Esophagus muscularis mucosa (tissue), 4 donors: ENCODE data around the gene ECD. TPM values are rescaled to one million over a fixed set of nuclear protein-coding genes. Genes with fewer than 3 reads are reported as not detected.
A peak's percentile ranks its signal among the peaks of the same experiment; 100 is the strongest.

Source experiments
- DNase-seq: peaks from one replicate; pipeline ENCODE4 v3.0.0-alpha.2; 2017; ENCODE audit errors: extremely low spot score
- H3K27ac ChIP-seq, 4 donors: fragments of 200-600 bp; sonication (generic); replicated peaks in 1 of 4; 1 replicate in 3 of 4; 2 replicates in 1 of 4; pipeline ENCODE4 v1.5.1; 2016 to 2019; ENCODE audit warnings: mild to moderate bottlenecking in 1 of 4
- H3K27me3 ChIP-seq, 4 donors: fragments of 200-600 bp; sonication (generic); one replicate each; pipeline versions ENCODE4 v1.5.1 to v1.6.0; 2016 to 2019
- H3K36me3 ChIP-seq, 4 donors: fragments of 200-600 bp; sonication (generic); one replicate each; pipeline ENCODE4 v1.5.1; 2016 to 2019
- H3K4me1 ChIP-seq, 4 donors: fragments of 200-600 bp; sonication (generic); one replicate each; pipeline ENCODE4 v1.5.1; 2016 to 2019
- H3K4me3 ChIP-seq, 4 donors: fragments of 200-600 bp; sonication (generic); 1 replicate in 2 of 4; 2 replicates in 2 of 4; pipeline ENCODE4 v1.5.1; 2016 to 2019; ENCODE audit warnings: mild to moderate bottlenecking in 4 of 4, moderate library complexity in 1 of 4
- H3K9me3 ChIP-seq, 4 donors: fragments of 200-600 bp; sonication (generic); 1 replicate in 3 of 4; 2 replicates in 1 of 4; pipeline ENCODE4 v1.5.1; 2016 to 2019
- EP300 ChIP-seq: sonication (generic); formaldehyde crosslinking; IDR thresholded peaks from one replicate; pipeline ENCODE4 v1.6.1; 2017; ENCODE audit warnings: antibody characterized with exemption
- POLR2A ChIP-seq: fragments of 450-650 bp; IDR thresholded peaks from one replicate; pipeline ENCODE4 v1.6.1; 2017; ENCODE audit warnings: antibody characterized with exemption, moderate library complexity, mild to moderate bottlenecking, low read depth
- POLR2AphosphoS5 ChIP-seq, 2 donors: sonication (generic); formaldehyde crosslinking; IDR thresholded peaks; one replicate each; pipeline ENCODE4 v1.6.1; 2017; ENCODE audit warnings: antibody characterized with exemption in 2 of 2
- WGBS: methylation state at CpG from one replicate; pipeline ENCODE4 v1.1.5; 2018; 5-methylcytosine and 5-hydroxymethylcytosine counted together
- intact Hi-C: fragments of 100-400 bp; cut with DNase I; formaldehyde crosslinking; loops from one replicate; pipeline ENCODE4 v1.15.1; 2023
- total RNA-seq, 4 donors: library from RNA; depleted of rRNA; stranded (reverse); fragments of >200 nt; gene quantifications; one replicate each; pipeline versions ENCODE4 v1.1.0 to v1.2.1, GENCODE V29; 2016
- TF ChIP-seq, protein P1 (sequence below), 3 experiments: fragments of 200-600 bp in 2 of 3; fragments of 450-650 bp in 1 of 3; sonication (generic) in 2 of 3; IDR thresholded peaks; one replicate each; pipeline ENCODE4 v1.5.1; 2017 to 2019; ENCODE audit warnings: antibody characterized with exemption in 3 of 3, mild to moderate bottlenecking in 2 of 3, moderate library complexity in 1 of 3

ECD gene
- total RNA-seq, result 10 to 100 TPM; 22.7 to 30.3 (median 25.5) TPM

DNA sequence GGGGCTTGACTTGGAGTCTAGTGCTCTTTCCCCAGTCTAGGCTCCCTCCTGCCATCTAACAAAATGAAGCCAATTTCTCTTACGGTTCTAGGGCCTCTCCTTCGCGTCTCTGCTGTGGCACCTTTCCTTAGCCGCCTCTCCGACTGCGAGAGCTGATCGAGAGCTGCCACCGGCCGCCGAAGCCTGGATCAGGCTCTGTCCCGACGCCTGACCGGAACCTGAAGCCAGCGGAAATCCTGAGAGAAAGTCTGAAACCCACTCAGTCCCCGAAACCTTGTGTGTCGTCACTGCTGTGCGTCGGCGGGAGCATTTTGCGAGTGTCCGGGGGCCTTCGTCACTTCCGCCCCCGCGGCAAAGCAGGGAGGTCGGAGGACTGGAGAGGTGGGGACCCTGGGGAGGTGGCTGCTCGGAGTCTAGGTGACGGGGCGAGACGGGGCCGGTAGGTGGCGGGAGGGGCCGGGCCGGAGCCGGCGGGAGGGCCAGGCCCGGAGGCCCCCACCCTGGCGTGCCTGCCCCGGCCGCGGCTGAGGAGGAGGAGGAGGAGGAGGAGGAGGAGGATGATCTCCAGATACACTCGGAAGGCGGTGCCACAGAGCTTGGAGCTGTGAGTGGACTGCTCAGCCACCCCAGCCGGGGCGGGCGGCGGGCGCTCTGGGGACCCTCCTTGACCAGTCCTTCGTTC lies at the start of gene ECD, which contains the start of gene FAM149B1:
Gene ECD, minus strand, starts transcription at position 226 of the 682 bp plus-strand sequence. CDS start 4,071 bp downstream, outside the sequence.
Gene FAM149B1, plus strand, starts transcription at position 337 of the 682 bp plus-strand sequence. Its CDS starts 221 bp downstream, at position 558.
- Histone ChIP-seq H3K4me1 (peaks cover 25 to 52% (median 47%) of the 10 kb centered on the region in 4 donors), H3K36me3 (peaks cover 0 to 10% (median 8%) of the 10 kb centered on the region in 4 donors), H3K9me3 (no peaks in the 10 kb centered on the region), H3K4me3 (peak within 1 kb of the TSS; percentile 67 to 89 (median 80)), H3K27me3 (no peaks in the 10 kb centered on the region), H3K27ac (peak within 1 kb of the TSS; percentile 91 to 98 (median 94))
- intact Hi-C loops, result no loop called here
- under 1% methylated on average over 27 of the region's 49 CpGs for WGBS
- TF ChIP-seq EP300 (no peak), POLR2A (peak; percentile 93), POLR2AphosphoS5 (IDR thresholded peaks at IDR 0.05) (peak; percentile 99 to 100)
- TF ChIP-seq, protein P1, sequence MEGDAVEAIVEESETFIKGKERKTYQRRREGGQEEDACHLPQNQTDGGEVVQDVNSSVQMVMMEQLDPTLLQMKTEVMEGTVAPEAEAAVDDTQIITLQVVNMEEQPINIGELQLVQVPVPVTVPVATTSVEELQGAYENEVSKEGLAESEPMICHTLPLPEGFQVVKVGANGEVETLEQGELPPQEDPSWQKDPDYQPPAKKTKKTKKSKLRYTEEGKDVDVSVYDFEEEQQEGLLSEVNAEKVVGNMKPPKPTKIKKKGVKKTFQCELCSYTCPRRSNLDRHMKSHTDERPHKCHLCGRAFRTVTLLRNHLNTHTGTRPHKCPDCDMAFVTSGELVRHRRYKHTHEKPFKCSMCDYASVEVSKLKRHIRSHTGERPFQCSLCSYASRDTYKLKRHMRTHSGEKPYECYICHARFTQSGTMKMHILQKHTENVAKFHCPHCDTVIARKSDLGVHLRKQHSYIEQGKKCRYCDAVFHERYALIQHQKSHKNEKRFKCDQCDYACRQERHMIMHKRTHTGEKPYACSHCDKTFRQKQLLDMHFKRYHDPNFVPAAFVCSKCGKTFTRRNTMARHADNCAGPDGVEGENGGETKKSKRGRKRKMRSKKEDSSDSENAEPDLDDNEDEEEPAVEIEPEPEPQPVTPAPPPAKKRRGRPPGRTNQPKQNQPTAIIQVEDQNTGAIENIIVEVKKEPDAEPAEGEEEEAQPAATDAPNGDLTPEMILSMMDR (IDR thresholded peaks at IDR 0.05), result peak; percentile 11 to 54 (median 19)
- peak; percentile 99 for DNase-seq

GRCh38 chr10:73215749-73216148 lies 47.9 kb upstream of the ECD start:
- intact Hi-C loops, result no loop called here
- no peak overlapping the region for H3K27ac ChIP-seq
- peaks cover 7 to 45% (median 21%) of the 10 kb centered on the region in 4 donors for H3K36me3 ChIP-seq
- 100% methylated on average over 1 of the region's 1 CpG for WGBS
- no peak for DNase-seq
- H3K4me3 ChIP-seq, result no peak overlapping the region
- TF ChIP-seq EP300 (no peak), POLR2AphosphoS5 (IDR thresholded peaks at IDR 0.05) (no peak), POLR2A (no peak)
- TF ChIP-seq, protein P1 (IDR thresholded peaks at IDR 0.05), result no peak
- H3K27me3 ChIP-seq, result no peaks in the 10 kb centered on the region
- H3K9me3 ChIP-seq, result no peaks in the 10 kb centered on the region
- peaks cover 0 to 10% (median 6%) of the 10 kb centered on the region in 4 donors for H3K4me1 ChIP-seq

- Histone ChIP-seq H3K36me3 (peaks cover under 1 to 40% (median 17%) of the 10 kb centered on the region in 4 donors), H3K4me3 (no peak overlapping the region), H3K4me1 (peaks cover 0 to 10% (median 6%) of the 10 kb centered on the region in 4 donors), H3K9me3 (no peaks in the 10 kb centered on the region), H3K27ac (no peak overlapping the region), H3K27me3 (no peaks in the 10 kb centered on the region)
- WGBS, result 96% methylated on average over 4 of the region's 4 CpGs
- no peak for DNase-seq
- intact Hi-C loops, result no loop called here
- TF ChIP-seq POLR2A (no peak), POLR2AphosphoS5 (IDR thresholded peaks at IDR 0.05) (no peak), EP300 (no peak)
- TF ChIP-seq, protein P1 (IDR thresholded peaks at IDR 0.05), result no peak
These were observed 43.5 kb upstream of the ECD start for GRCh38 chr10:73211106-73211811.

DNA sequence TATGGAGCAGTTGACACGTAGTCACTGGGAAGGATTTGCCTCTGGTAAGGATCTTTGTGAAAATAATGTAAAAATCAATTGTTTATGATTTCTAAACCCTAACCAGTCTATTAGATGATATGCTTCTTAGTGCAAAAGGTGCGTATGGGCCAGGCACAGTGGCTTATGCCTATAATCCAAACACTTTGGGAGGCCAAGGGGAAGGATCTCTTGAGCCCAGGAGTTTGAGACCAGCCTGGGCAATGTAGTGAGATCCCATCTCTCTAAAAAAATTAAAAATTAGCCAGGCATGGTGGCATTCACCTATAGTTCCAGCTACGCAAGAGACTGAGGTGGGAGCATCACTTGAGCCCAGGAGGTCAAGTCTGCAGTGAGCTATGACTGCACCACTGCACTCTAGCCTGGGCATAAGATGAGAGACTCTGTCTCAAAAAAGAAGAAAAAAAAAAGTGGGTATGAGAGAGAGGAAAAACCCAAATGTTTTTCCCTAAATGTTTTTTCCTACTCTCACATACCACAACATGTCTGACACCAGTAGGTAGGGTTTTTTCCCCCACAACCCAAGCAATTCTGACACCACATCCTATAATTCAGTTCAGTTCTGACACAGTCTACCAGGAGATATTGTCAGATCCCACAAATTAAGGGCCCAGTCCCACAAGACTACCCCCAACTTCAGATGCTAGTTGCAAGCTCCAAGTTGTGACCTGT lies 42.7 kb upstream of the ECD start:
- Histone ChIP-seq H3K27me3 (no peaks in the 10 kb centered on the region), H3K36me3 (peaks cover 0 to 39% (median 16%) of the 10 kb centered on the region in 4 donors), H3K9me3 (no peaks in the 10 kb centered on the region), H3K27ac (no peak overlapping the region), H3K4me3 (no peak overlapping the region), H3K4me1 (peaks cover 0 to 10% (median 6%) of the 10 kb centered on the region in 4 donors)
- intact Hi-C loops, result no loop called here
- WGBS, result 92% methylated on average over 3 of the region's 3 CpGs
- DNase-seq, result no peak
- no peak for TF ChIP-seq POLR2A
- TF ChIP-seq, protein P1 (IDR thresholded peaks at IDR 0.05), result no peak
